NCI-H1694 treated with DMSO at 0.1 percent for 48 hours (cell line): ENCODE data around the gene LRRC1.
"Not testable (repeated sequence)": the region's sequence is repeated elsewhere in the genome, so short reads cannot be mapped to it uniquely, and the experiment has no call there.

ENCODE experiments used
- DNase-seq: peaks from one replicate; lab custom pipeline; 2025; lab: John Stamatoyannopoulos, UW

Gene LRRC1

DNA sequence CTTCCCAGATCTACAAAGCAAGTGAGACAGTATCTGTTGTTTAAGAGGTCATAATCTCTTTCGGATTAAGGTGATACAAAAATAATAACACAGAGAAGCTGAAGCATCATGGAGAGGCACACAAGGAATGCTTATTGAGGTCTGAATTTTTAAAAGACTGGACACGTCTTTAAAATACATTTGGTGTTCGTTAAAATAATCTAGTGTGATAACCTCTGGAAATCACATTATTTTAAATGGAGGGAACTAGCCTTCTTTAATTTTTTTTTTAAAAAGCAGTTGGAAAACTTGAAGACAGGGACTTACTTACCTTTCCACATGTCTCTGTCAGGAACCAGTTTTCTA, 1.9 kb upstream of the LRRC1 start:
- no peak for DNase-seq

GRCh38 chr6:53793318-53794136, 1.3 kb upstream of the LRRC1 start:
- DNase-seq = peak; percentile 42

DNA sequence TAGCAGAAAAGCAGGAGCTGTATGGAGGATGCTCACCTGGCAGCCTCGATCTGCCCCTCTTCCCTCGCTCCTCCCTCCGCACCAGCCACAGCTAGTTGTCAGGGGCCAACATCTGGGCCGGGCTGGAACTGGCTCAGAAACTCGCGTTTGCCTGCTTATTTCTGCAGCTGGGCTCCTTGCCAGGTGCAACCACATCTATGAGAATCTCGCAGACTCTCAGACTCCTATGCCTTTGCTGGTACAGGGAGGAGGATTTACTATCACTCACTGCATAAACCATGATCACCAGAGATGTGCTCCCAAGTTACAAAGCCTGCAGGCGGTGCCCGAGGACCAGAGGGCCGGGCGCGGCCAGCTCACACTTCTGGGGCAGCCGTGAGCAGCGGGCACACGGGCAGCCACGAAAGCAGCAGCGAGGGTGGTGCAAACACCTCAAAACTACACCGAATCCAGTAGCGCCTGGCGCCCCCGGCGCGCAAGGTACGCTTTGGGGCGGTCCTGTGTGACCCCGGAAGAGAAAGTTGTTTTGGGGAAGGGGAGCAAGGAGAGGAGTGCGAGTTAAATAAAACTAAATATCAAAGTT, 577 bp upstream of the LRRC1 start:
- DNase-seq = peak; percentile 65

DNA sequence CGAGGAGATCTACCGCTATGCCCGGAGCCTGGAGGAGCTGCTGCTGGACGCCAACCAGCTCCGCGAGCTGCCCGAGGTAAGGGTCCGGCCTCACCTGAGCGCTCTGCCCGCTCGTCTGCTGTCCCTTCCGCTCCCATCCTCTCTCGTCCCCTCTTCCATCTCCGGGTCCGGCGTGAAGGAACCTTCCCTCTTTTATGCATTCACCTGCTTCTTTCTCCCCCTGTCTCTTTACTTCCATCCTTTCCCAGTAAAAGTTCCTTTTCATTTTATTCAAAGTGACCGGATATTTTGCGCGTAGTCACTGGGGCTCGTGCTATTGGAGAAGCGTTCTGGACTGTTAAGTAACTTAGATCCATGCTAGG, 516 bp downstream of the LRRC1 start:
- DNase-seq = no peak

- DNase-seq = no peak
Measured at GRCh38 chr6:53795702-53796450, 1.1 kb downstream of the LRRC1 start.

GRCh38 chr6:53796451-53796780, 1.6 kb downstream of the LRRC1 start:
- no peak for DNase-seq

GRCh38 chr6:53796791-53797190, 2.0 kb downstream of the LRRC1 start:
- no peak for DNase-seq

- DNase-seq = no peak
Measured at GRCh38 chr6:53797304-53797703, 2.5 kb downstream of the LRRC1 start.

DNA sequence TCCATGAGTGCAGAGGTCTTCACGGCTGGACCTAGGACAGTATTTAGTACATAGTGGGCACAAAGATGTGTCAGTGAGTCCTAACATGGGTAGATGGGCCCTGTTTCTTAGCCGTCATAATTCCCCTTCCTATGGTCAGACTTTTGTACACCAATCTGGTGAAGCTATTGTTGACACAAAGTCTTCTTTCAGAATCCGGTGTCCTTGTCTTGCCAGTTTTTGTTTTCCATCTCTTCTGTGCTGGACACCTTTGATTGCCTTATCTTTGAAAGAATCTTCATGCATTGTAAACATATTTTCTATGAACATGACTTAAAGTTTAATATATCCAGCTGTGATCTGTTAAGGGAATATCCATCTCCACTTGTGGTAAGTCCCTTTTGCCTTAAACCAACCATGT, 4.5 kb downstream of the LRRC1 start:
- DNase-seq = no peak

DNA sequence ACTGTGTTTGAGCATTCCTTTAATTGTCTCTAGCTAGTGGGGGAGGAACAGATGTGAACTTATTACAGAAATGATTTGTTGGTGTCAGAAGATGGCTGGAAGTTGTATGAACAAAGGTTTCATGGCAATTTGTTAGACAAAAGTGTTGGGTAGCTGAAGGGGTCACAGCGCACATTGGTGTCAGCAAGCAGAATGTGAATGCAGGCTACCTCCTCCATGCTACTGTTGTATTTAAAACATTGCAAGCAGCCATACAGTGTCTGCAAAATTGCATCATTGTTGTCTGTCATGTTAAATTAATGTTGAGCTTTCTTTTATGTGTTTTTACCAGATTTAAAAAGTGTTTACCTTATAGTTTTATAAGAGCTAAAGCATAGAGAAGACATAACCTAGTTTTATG, 6.2 kb downstream of the LRRC1 start:
- DNase-seq = no peak

GRCh38 chr6:53802582-53802981, 7.8 kb downstream of the LRRC1 start:
- no peak for DNase-seq

- no peak for DNase-seq
Measured at GRCh38 chr6:53803081-53803860, 8.5 kb downstream of the LRRC1 start.

DNA sequence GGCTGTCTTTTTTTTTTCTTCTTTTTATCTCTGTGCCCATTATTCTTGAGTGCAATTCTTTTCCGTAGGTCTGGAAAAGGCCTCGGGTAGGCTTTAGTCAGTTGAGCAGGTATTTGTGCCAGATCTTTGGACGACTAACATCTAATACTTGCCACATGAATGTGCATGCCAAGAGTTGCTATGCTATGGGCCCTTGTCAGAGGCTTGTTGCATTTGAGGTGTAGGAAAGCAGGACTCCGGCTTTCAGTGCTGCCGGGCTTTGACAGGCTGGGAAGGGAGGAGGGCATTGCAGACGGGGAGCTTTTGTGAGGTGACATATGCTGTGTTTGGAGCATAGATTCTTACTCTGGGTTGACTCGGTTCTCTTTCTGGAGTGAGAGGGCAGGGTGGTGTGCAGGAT, 10.2 kb downstream of the LRRC1 start:
- no peak for DNase-seq

DNA sequence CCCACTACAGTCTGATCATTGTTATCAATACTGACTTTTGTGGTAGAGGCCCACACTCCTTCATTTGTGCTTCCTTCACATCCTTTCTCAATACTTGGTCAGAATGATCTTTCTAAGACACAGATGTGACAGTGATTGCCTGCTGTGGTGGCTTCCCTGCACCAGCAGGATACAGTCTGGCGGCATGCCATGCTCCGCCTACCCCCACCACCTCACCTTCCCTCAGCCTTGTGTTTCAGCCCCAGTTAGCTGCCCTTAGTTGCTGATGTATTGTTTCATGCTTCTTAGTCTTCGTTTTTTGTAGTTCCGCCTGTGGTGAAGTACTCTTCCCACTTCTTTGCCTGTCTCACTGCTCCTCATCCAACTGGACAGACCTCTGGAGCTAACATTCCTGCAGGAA, 10.9 kb downstream of the LRRC1 start:
- DNase-seq = no peak

GRCh38 chr6:53807606-53808005, 12.8 kb downstream of the LRRC1 start:
- DNase-seq = not testable (repeated sequence)

DNA sequence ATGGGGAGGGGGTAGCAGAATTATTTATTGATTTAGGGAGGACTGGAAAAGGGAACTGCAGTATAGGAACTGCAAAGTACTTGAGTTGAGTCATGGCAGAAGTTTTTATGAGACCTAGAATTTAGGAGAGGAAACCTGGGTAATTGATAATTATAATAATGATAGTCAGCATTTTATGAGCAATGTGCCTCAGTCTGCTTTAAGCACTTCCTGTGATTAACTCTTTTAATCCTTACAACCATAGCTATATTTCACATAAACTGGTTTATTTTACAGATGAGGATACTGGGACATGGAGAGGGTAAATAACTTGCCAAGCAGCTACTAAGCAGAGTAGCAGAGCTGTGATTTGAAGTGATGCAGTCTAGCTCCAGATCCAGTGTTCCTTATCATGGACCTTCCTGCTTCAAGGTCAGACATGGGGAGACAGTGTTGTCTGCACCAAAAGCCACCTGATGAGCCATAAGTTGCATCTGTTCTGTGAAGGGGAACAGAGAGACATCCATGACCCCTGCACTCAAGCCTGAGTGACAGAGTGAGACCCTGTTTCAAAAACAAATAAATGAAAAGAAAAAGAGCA, 13.6 kb downstream of the LRRC1 start:
- no peak for DNase-seq

- no peak for DNase-seq
Measured at GRCh38 chr6:53809691-53810090, 14.9 kb downstream of the LRRC1 start.

DNA sequence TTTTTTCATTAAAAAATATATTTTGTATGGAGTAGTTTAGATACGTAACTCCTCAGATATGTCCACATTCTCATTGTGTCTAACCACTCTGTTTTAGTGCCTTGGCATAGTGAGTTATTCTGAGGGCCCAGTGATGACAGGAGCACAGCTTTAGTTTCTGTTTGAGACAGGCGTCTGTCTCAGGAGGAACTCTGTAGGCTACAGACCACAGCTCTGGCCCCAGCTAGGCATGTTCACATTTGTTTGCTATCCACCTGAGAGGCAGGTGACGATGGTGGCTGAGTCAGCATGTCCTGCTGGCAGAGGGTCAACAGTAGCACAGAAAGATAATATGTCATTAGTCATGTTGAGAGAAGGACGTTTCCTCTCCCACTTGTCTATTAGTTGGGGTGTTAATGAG, 16.3 kb downstream of the LRRC1 start:
- no peak for DNase-seq

DNA sequence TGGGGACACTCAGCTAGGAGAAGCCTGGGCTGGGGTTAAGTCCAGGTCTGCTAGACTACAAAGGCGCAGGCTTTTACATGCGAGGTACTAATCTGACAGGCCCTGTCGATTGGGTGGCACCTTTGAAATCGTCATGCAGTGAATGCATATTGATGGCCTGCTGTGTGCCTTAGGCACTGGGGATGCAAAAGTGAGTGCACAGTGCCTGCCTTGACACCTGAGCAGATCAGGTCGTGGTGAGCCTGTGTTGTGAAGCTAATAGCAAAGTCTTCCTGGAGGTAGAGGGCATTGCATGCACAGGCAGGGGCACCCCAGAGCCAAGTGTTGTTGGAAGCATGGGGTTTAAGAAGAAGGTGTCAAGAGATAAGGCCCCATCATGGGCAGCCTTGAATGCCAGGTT, 16.9 kb downstream of the LRRC1 start:
- DNase-seq = no peak

- DNase-seq = no peak
Measured at GRCh38 chr6:53813096-53813495, 18.3 kb downstream of the LRRC1 start.

DNA sequence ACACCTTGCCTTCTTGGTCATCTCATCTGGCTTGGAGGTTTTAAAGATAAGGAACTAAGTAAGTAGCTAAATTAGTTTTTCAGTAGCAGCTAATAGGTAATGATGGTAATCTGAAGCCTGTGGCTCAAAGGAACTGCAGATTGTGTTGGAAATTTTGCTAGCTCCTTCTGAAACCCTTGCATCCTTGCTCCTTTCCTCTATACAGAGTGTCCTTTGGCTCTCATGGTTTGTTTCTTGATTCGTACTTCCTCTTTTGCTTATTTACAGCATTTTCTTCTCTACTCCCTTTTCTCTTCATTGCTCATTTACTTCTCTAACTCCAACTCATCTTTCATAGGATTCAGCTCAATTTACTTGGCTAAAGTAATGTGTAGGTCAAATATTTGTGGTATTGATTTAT, 19.0 kb downstream of the LRRC1 start:
- DNase-seq = no peak

GRCh38 chr6:53814353-53814752, 19.5 kb downstream of the LRRC1 start:
- DNase-seq = no peak
